GM21447 (cell line): ENCODE measurements around the gene SOX30.

Source experiments
- ATAC-seq: cut with Tn5 transposase; IDR thresholded peaks from one replicate; pipeline ENCODE4 v1.9.1; 2021; ENCODE audit not compliant: unreplicated experiment

SOX30 gene

DNA sequence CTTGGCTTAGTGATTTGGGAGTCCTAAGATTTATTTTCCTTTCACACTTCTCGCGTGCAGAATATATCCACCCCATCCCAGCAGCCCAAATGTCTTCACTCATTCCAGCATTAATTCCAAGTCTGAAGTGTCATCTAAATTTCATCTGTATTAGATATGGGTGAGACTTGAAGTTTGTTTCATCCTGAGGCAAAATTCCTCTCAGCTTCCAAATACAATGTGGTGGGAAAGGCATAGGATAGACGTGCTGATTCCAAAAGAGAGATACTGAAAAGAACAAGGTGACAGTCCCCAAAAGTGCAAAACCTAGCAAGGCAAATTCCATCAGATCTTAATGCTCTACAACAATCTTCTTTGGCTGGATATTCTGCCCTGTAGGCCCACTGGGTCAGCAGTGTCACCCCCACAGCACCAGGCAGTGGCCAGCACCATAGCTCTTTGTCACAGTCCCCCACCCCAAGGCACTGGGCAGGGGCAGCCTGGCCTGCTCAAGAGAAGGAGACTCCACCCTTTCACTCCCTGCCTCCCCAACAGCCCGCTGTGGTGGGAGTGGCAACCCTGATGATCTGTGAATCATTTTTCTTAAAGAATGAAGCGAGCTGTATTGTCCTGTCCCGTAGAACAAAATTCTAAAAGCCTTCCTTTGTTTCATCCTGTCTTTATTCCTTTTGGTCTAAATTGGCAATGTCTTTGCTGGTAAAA lies 74.0 kb downstream of the SOX30 start:
- no peak for ATAC-seq

DNA sequence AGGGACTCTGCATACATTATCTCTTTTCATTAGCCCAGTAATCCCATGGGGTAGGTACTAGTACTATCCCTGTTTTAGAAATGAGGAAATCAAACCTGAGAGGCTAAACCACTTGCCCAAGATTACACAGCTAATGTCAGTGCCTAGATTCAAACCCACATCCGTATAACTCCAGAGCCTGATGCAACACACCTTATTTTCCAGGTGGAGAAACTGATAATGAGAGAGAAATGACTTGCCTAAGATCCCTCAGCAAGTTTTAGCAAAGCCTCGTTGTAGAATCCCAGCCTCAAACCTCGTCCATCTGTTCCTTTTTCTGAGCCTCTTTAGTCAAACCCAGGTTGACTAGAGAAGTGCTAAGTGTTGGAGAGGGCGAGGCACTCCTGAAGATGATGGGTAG lies 75.6 kb downstream of the SOX30 start:
- no peak for ATAC-seq
